ENCODE results near the gene TEPSIN. TPM values are rescaled to one million over a fixed set of nuclear protein-coding genes. Genes with fewer than 3 reads are reported as not detected.

The TEPSIN gene
- polyA plus RNA-seq, 1 donor from 2014 or later, result 50.0 TPM

DNA sequence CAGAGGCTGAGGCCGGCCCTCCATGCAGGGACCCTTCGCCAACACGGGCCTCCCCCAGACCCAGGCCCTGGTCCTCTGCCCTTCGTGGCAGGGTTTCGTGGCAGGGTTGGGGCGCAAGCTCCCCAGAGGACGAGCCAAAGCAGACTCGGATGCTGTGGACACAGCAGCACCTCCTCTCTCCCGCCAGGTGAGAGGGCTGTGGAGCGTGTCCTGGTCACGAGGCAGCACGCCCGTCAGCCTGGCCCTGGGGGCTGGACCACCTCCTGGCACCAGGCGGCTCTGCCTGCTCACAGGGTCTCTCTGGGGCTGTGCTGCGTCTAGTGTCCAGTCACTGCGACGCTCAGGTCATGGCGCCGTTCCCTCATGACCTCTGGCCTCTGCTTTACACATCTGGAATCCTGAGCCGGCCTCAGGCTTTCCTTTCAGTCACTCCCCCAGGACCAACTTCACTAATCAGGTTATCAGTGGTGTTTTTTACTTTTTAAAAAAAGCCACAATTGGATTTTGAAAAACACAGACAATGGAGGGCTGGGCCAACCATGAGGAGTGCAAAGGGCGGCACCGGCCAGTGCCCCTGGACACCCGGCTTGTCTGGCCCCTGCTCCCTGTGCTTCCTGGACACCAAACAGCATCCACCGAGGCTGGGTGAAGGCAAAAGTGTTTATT is 5.6 kb upstream of the TEPSIN start:
- Histone ChIP-seq H3K9me3 (ENCODE audit: low read length) (no peaks in the 10 kb centered on the region), H3K27me3 (ENCODE audit: insufficient read depth, low read depth, low read length) (no peaks in the 10 kb centered on the region), H3K27ac (ENCODE audit: low read length) (no peak overlapping the region), H3K9me2 (ENCODE audit: insufficient read depth, low read length) (no peaks in the 10 kb centered on the region), H3K36me3 (ENCODE audit: insufficient read depth, low read length) (no peaks in the 10 kb centered on the region), H3K9ac (ENCODE audit: low read length) (no peak overlapping the region), H2AFZ (ENCODE audit: low read depth, low read length) (no peak overlapping the region), H3F3A (ENCODE audit: insufficient read depth, low read length, poor library complexity, severe bottlenecking) (no peaks in the 10 kb centered on the region), H3K79me2 (replicated peaks; ENCODE audit: insufficient read depth, low read length) (peaks cover 8% of the 10 kb centered on the region), H4K20me1 (ENCODE audit: insufficient read depth) (no peaks in the 10 kb centered on the region), H3K4me3 (ENCODE audit: low read length) (no peak overlapping the region), H3K4me2 (ENCODE audit: low read length) (no peak overlapping the region)
- TF ChIP-seq CTCF (IDR thresholded peaks at IDR 0.05; ENCODE audit: poor library complexity, severe bottlenecking) (no peak), MXI1 (conservative IDR thresholded peaks at IDR 0.05; ENCODE audit: poor library complexity, severe bottlenecking) (no peak), EP300 (conservative IDR thresholded peaks at IDR 0.05; ENCODE audit: poor library complexity, severe bottlenecking) (no peak), TAF1 (IDR thresholded peaks at IDR 0.05; ENCODE audit: low read depth) (no peak)

DNA sequence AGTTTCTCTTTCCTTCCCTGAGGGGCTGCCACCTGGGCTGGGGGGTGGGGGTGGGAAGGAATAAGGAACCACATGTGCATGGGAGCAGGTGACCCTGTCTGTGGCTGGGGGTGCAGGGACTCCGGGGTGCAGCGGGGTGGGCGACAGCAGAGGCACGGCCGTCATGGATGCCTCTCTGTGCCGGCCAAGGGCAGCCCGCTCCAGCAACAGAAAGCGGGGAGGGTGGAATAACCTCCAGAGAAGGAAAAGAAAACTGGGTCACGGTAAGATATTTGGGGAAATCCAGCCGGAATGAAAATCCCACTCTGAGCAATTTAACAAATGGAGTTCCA is 4.4 kb upstream of the TEPSIN start:
- Histone ChIP-seq H3F3A (ENCODE audit: insufficient read depth, low read length, poor library complexity, severe bottlenecking) (no peaks in the 10 kb centered on the region), H3K79me2 (replicated peaks; ENCODE audit: insufficient read depth, low read length) (peaks cover 9% of the 10 kb centered on the region), H3K4me2 (ENCODE audit: low read length) (no peak overlapping the region), H3K27ac (ENCODE audit: low read length) (no peak overlapping the region), H3K9me2 (ENCODE audit: insufficient read depth, low read length) (no peaks in the 10 kb centered on the region), H3K27me3 (ENCODE audit: insufficient read depth, low read depth, low read length) (no peaks in the 10 kb centered on the region), H3K36me3 (ENCODE audit: insufficient read depth, low read length) (no peaks in the 10 kb centered on the region), H4K20me1 (ENCODE audit: insufficient read depth) (no peaks in the 10 kb centered on the region), H2AFZ (ENCODE audit: low read depth, low read length) (no peak overlapping the region), H3K4me3 (ENCODE audit: low read length) (no peak overlapping the region), H3K9me3 (ENCODE audit: low read length) (no peaks in the 10 kb centered on the region), H3K9ac (ENCODE audit: low read length) (no peak overlapping the region)
- no peak for TF ChIP-seq REST (IDR thresholded peaks at IDR 0.05; ENCODE audit: borderline replicate concordance)
- TF ChIP-seq EP300 (conservative IDR thresholded peaks at IDR 0.05; ENCODE audit: poor library complexity, severe bottlenecking), result no peak
- TF ChIP-seq EZH2 (IDR thresholded peaks at IDR 0.05; ENCODE audit: borderline replicate concordance, insufficient read depth, low read length, poor library complexity, severe bottlenecking), result no peak
- TF ChIP-seq POLR2AphosphoS5 (IDR thresholded peaks at IDR 0.05), result no peak
- TF ChIP-seq SMC3 (conservative IDR thresholded peaks at IDR 0.05; ENCODE audit: poor library complexity), result no peak
- TF ChIP-seq CTCF (IDR thresholded peaks at IDR 0.05; ENCODE audit: poor library complexity, severe bottlenecking), result no peak
- TF ChIP-seq TAF1 (IDR thresholded peaks at IDR 0.05; ENCODE audit: low read depth), result no peak
- TF ChIP-seq MXI1 (conservative IDR thresholded peaks at IDR 0.05; ENCODE audit: poor library complexity, severe bottlenecking), result no peak
- no peak for TF ChIP-seq RAD21 (conservative IDR thresholded peaks at IDR 0.05)
